ENCODE measurements around the gene TNS3. TPM values are rescaled to one million over a fixed set of nuclear protein-coding genes. Genes with fewer than 3 reads are reported as not detected.
"Not testable (repeated sequence)": the region's sequence is repeated elsewhere in the genome, so short reads cannot be mapped to it uniquely, and the experiment has no call there.

TNS3 gene
- total RNA-seq, 2 experiments from 2014 or later: not detected

- Mint-ChIP-seq H3K36me3 (ENCODE audit: low read depth) (no peaks in the 10 kb centered on the region), H3K4me3 (no peak overlapping the region), H3K9me3 (no peaks in the 10 kb centered on the region), H3K27me3 (no peaks in the 10 kb centered on the region), H3K27ac (no peak overlapping the region), H3K4me1 (no peaks in the 10 kb centered on the region)
- ChIA-PET POLR2A (no interaction called here), CTCF (interaction anchor here (2.2 kb wide), 1 partner anchor 9 kb away, joined by 5 read pairs; no protein-coding TSS in a partner anchor)
- DNase-seq: no peak
These were observed 29.2 kb upstream of the TNS3 start for GRCh38 chr7:47611045-47611511.

- Mint-ChIP-seq H3K27ac (no peak overlapping the region), H3K36me3 (ENCODE audit: low read depth) (no peaks in the 10 kb centered on the region), H3K27me3 (no peaks in the 10 kb centered on the region), H3K4me1 (no peaks in the 10 kb centered on the region), H3K4me3 (no peak overlapping the region), H3K9me3 (no peaks in the 10 kb centered on the region)
- ChIA-PET POLR2A (no interaction called here), CTCF (interaction anchor here (2.2 kb wide), 1 partner anchor 9 kb away, joined by 5 read pairs; no protein-coding TSS in a partner anchor)
- no peak for DNase-seq
These were observed 28.7 kb upstream of the TNS3 start for GRCh38 chr7:47610506-47611044.

- Mint-ChIP-seq H3K4me3 (no peak overlapping the region), H3K9me3 (no peaks in the 10 kb centered on the region), H3K27me3 (no peaks in the 10 kb centered on the region), H3K27ac (no peak overlapping the region), H3K36me3 (ENCODE audit: low read depth) (no peaks in the 10 kb centered on the region), H3K4me1 (no peaks in the 10 kb centered on the region)
- ChIA-PET POLR2A (no interaction called here), CTCF (interaction anchor here (0.7 to 2.2 kb wide), 2 partner anchors 10 to 117 kb away, joined by 4 to 5 read pairs; no protein-coding TSS in a partner anchor)
- no peak for DNase-seq
These were observed 28.0 kb upstream of the TNS3 start for GRCh38 chr7:47609803-47610452.

GRCh38 chr7:47606593-47607046, 24.7 kb upstream of the TNS3 start:
- CTCF ChIA-PET; H3K36me3 Mint-ChIP-seq (ENCODE audit: low read depth); H3K27ac Mint-ChIP-seq: not testable (repeated sequence)

GRCh38 chr7:47605816-47606575, 24.1 kb upstream of the TNS3 start:
- Mint-ChIP-seq H3K27me3 (no peaks in the 10 kb centered on the region), H3K9me3 (no peaks in the 10 kb centered on the region), H3K27ac (no peak overlapping the region), H3K36me3 (ENCODE audit: low read depth) (no peaks in the 10 kb centered on the region), H3K4me3 (no peak overlapping the region), H3K4me1 (no peaks in the 10 kb centered on the region)
- CTCF ChIA-PET: no interaction called here
- DNase-seq: no peak
- POLR2A ChIA-PET: no interaction called here

More at GRCh38 chr7:47606593-47607046, 24.7 kb upstream of the TNS3 start:
- H3K4me1 Mint-ChIP-seq, H3K27me3 Mint-ChIP-seq, H3K4me3 Mint-ChIP-seq, H3K9me3 Mint-ChIP-seq, DNase-seq, POLR2A ChIA-PET: not testable (repeated sequence)

GRCh38 chr7:47604496-47604890, 22.6 kb upstream of the TNS3 start:
- POLR2A ChIA-PET: no interaction called here

GRCh38 chr7:47603514-47604255, 21.8 kb upstream of the TNS3 start:
- H3K9me3 Mint-ChIP-seq; H3K36me3 Mint-ChIP-seq (ENCODE audit: low read depth); H3K4me3 Mint-ChIP-seq; DNase-seq; H3K27ac Mint-ChIP-seq; H3K4me1 Mint-ChIP-seq; H3K27me3 Mint-ChIP-seq; CTCF ChIA-PET; POLR2A ChIA-PET: not testable (repeated sequence)

More at GRCh38 chr7:47604496-47604890, 22.6 kb upstream of the TNS3 start:
- H3K4me1 Mint-ChIP-seq: no peaks in the 10 kb centered on the region
- no peak overlapping the region for H3K27ac Mint-ChIP-seq
- H3K36me3 Mint-ChIP-seq (ENCODE audit: low read depth): no peaks in the 10 kb centered on the region
- DNase-seq: no peak
- no peaks in the 10 kb centered on the region for H3K9me3 Mint-ChIP-seq
- no peaks in the 10 kb centered on the region for H3K27me3 Mint-ChIP-seq
- CTCF ChIA-PET: no interaction called here
- H3K4me3 Mint-ChIP-seq: no peak overlapping the region

GRCh38 chr7:47602272-47603004, 20.5 kb upstream of the TNS3 start:
- Mint-ChIP-seq H3K4me3 (no peak overlapping the region), H3K4me1 (no peaks in the 10 kb centered on the region), H3K36me3 (ENCODE audit: low read depth) (no peaks in the 10 kb centered on the region), H3K27ac (no peak overlapping the region), H3K9me3 (peaks cover 13% of the 10 kb centered on the region), H3K27me3 (no peaks in the 10 kb centered on the region)
- CTCF ChIA-PET: interaction anchor here (0.6 to 0.8 kb wide), 2 partner anchors 10 to 346 kb away, joined by 3 to 4 read pairs; partner anchors contain the start of gene PKD1L1
- DNase-seq: no peak
- POLR2A ChIA-PET: no interaction called here

GRCh38 chr7:47601881-47602249, 20.0 kb upstream of the TNS3 start:
- ChIA-PET CTCF (interaction anchor here (0.6 to 0.8 kb wide), 2 partner anchors 10 to 346 kb away, joined by 3 to 4 read pairs; partner anchors contain the start of gene PKD1L1), POLR2A (no interaction called here)
- Mint-ChIP-seq H3K27ac (no peak overlapping the region), H3K9me3 (peaks cover 18% of the 10 kb centered on the region), H3K36me3 (ENCODE audit: low read depth) (peaks cover 2% of the 10 kb centered on the region), H3K4me1 (no peaks in the 10 kb centered on the region), H3K27me3 (no peaks in the 10 kb centered on the region), H3K4me3 (no peak overlapping the region)
- DNase-seq: no peak

- H3K4me3 Mint-ChIP-seq: no peak overlapping the region
These were observed 19.4 kb upstream of the TNS3 start for GRCh38 chr7:47601119-47601880.

GRCh38 chr7:47600199-47601118, 18.5 kb upstream of the TNS3 start:
- Mint-ChIP-seq H3K4me1 (no peaks in the 10 kb centered on the region), H3K27me3 (no peaks in the 10 kb centered on the region), H3K27ac (no peak overlapping the region), H3K9me3 (peaks cover 24% of the 10 kb centered on the region), H3K4me3 (no peak overlapping the region), H3K36me3 (ENCODE audit: low read depth) (peaks cover 2% of the 10 kb centered on the region)
- ChIA-PET CTCF (no interaction called here), POLR2A (no interaction called here)
- no peak for DNase-seq

More at GRCh38 chr7:47601119-47601880, 19.4 kb upstream of the TNS3 start:
- no peak for DNase-seq
- H3K4me1 Mint-ChIP-seq: no peaks in the 10 kb centered on the region
- no peak overlapping the region for H3K27ac Mint-ChIP-seq
- ChIA-PET CTCF (interaction anchor here (0.6 to 0.8 kb wide), 2 partner anchors 9 to 347 kb away, joined by 3 to 4 read pairs; partner anchors contain the start of gene PKD1L1), POLR2A (no interaction called here)
- peaks cover 2% of the 10 kb centered on the region for H3K36me3 Mint-ChIP-seq (ENCODE audit: low read depth)
- peaks cover 23% of the 10 kb centered on the region for H3K9me3 Mint-ChIP-seq
- no peaks in the 10 kb centered on the region for H3K27me3 Mint-ChIP-seq

All from activated CD4-positive, alpha-beta T cell treated with anti-CD3 and anti-CD28 coated beads, Interleukin-2, amount 10 ng/mL, durations not matched to agents 7 days and 5 days (primary cell).